SK-N-SH treated with all-trans-retinoic acid at 6 μM for 48 hours (cell line): ENCODE results near the gene CLSTN2.

ENCODE experiments used
- ATAC-seq: fragments of 200-7000 bp; cut with Tn5 transposase; 3 replicates; pipeline ENCODE4 v1.9.1; 2020; ENCODE audit warnings: mild to moderate bottlenecking, moderate library complexity
- ARNTL ChIP-seq: fragments of 450-650 bp; formaldehyde crosslinking; IDR thresholded peaks from 2 replicates; pipeline ENCODE4 v1.5.0; 2020; ENCODE audit warnings: low read depth, mild to moderate bottlenecking, moderate library complexity, borderline replicate concordance
- CREB5 ChIP-seq: fragments of 250-450 bp; sonication (Bioruptor Pico); IDR thresholded peaks from 2 replicates; pipeline ENCODE4 v1.5.1; 2020; ENCODE audit warnings: low read depth, mild to moderate bottlenecking, moderate library complexity
- CSDC2 ChIP-seq: fragments of 250-450 bp; sonication (Bioruptor Pico); IDR thresholded peaks from 2 replicates; pipeline ENCODE4 v1.5.0; 2020; ENCODE audit warnings: mild to moderate bottlenecking, moderate library complexity
- CSRNP3 ChIP-seq: fragments of 250-450 bp; sonication (Bioruptor Pico); IDR thresholded peaks from 2 replicates; pipeline ENCODE4 v1.5.1; 2021; ENCODE audit warnings: mild to moderate bottlenecking, moderate library complexity
- ESRRG ChIP-seq: fragments of 250-450 bp; sonication (Bioruptor Pico); IDR thresholded peaks from 2 replicates; pipeline ENCODE4 v1.6.1; 2021; ENCODE audit warnings: mild to moderate bottlenecking
- GLIS3 ChIP-seq: fragments of 250-450 bp; sonication (Bioruptor Pico); IDR thresholded peaks from 2 replicates; pipeline ENCODE4 v1.5.0; 2020; ENCODE audit warnings: mild to moderate bottlenecking, moderate library complexity
- ISL1 ChIP-seq: fragments of 250-450 bp; sonication (Bioruptor Pico); IDR thresholded peaks from 2 replicates; pipeline ENCODE4 v2.1.2; 2022; ENCODE audit warnings: mild to moderate bottlenecking, moderate library complexity
- OSR1 ChIP-seq: fragments of 250-450 bp; sonication (Bioruptor Pico); IDR thresholded peaks from 2 replicates; pipeline ENCODE4 v1.8.0; 2022; ENCODE audit warnings: moderate library complexity, mild to moderate bottlenecking, inconsistent platforms
- POU6F1 ChIP-seq: fragments of 250-450 bp; sonication (Bioruptor Pico); IDR thresholded peaks from 2 replicates; pipeline ENCODE4 v1.8.0; 2021; ENCODE audit warnings: low read depth, mild to moderate bottlenecking, moderate library complexity, borderline replicate concordance
- PPARA ChIP-seq: fragments of 250-450 bp; sonication (Bioruptor Pico); IDR thresholded peaks from 2 replicates; pipeline ENCODE4 v1.5.0; 2020; ENCODE audit warnings: mild to moderate bottlenecking, borderline replicate concordance
- RARB ChIP-seq: fragments of 250-450 bp; sonication (Bioruptor Pico); IDR thresholded peaks from 2 replicates; pipeline ENCODE4 v1.8.0; 2021; ENCODE audit warnings: mild to moderate bottlenecking, moderate library complexity
- SNAI2 ChIP-seq: fragments of 250-450 bp; sonication (Bioruptor Pico); IDR thresholded peaks from 2 replicates; pipeline ENCODE4 v1.5.0; 2020; ENCODE audit warnings: mild to moderate bottlenecking, moderate library complexity
- TOX ChIP-seq: fragments of 250-450 bp; sonication (Bioruptor Pico); IDR thresholded peaks from 2 replicates; pipeline ENCODE4 v1.8.0; 2021; ENCODE audit warnings: mild to moderate bottlenecking, moderate library complexity, borderline replicate concordance
- ZC3H10 ChIP-seq: fragments of 250-450 bp; sonication (Bioruptor Pico); IDR thresholded peaks from 2 replicates; pipeline ENCODE4 v1.5.1; 2021; ENCODE audit warnings: mild to moderate bottlenecking, moderate library complexity
- ZFP30 ChIP-seq: fragments of 450-650 bp; formaldehyde crosslinking; IDR thresholded peaks from 2 replicates; pipeline ENCODE4 v1.5.0; 2022; ENCODE audit warnings: mild to moderate bottlenecking, moderate library complexity
- ZNF565 ChIP-seq: fragments of 450-650 bp; formaldehyde crosslinking; conservative IDR thresholded peaks from 2 replicates; pipeline ENCODE4 v1.5.0; 2020; ENCODE audit warnings: low read depth, mild to moderate bottlenecking, moderate library complexity
- ZNF70 ChIP-seq: fragments of 450-650 bp; formaldehyde crosslinking; IDR thresholded peaks from 2 replicates; pipeline ENCODE4 v1.5.0; 2020; ENCODE audit warnings: mild to moderate bottlenecking, moderate library complexity
- ZNF8 ChIP-seq: fragments of 450-650 bp; formaldehyde crosslinking; IDR thresholded peaks from 2 replicates; pipeline ENCODE4 v1.5.0; 2020; ENCODE audit warnings: mild to moderate bottlenecking, moderate library complexity
- TF ChIP-seq, protein P1 (sequence below): fragments of 250-450 bp; sonication (Bioruptor Pico); IDR thresholded peaks from 2 replicates; pipeline ENCODE4 v1.5.0; 2020; ENCODE audit warnings: mild to moderate bottlenecking, moderate library complexity
- TF ChIP-seq, protein P2 (sequence below): fragments of 250-450 bp; sonication (Bioruptor Pico); IDR thresholded peaks from 2 replicates; pipeline ENCODE4 v1.8.0; 2020; ENCODE audit warnings: mild to moderate bottlenecking, moderate library complexity, borderline replicate concordance

CLSTN2 gene

DNA sequence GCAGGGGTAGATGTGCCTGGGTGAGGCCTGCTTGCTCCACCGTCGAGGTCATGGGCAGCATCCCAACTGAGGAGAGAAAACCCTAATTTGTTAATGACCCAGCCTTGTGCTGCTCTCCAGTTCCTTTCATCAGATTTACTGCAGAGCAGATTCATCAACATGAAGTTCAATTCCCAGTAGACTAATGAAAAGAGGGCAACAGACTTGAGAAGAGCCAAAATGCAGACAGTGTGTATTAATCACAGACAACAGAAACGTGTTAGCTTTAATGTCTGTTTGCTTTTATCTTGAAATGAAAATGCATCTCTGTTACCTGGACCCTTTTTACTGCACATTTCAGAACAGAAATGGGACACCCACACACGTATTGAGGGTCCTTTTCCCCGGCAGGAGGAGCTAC lies 639.4 kb downstream of the CLSTN2 start (continued):
- TF ChIP-seq, protein P1, sequence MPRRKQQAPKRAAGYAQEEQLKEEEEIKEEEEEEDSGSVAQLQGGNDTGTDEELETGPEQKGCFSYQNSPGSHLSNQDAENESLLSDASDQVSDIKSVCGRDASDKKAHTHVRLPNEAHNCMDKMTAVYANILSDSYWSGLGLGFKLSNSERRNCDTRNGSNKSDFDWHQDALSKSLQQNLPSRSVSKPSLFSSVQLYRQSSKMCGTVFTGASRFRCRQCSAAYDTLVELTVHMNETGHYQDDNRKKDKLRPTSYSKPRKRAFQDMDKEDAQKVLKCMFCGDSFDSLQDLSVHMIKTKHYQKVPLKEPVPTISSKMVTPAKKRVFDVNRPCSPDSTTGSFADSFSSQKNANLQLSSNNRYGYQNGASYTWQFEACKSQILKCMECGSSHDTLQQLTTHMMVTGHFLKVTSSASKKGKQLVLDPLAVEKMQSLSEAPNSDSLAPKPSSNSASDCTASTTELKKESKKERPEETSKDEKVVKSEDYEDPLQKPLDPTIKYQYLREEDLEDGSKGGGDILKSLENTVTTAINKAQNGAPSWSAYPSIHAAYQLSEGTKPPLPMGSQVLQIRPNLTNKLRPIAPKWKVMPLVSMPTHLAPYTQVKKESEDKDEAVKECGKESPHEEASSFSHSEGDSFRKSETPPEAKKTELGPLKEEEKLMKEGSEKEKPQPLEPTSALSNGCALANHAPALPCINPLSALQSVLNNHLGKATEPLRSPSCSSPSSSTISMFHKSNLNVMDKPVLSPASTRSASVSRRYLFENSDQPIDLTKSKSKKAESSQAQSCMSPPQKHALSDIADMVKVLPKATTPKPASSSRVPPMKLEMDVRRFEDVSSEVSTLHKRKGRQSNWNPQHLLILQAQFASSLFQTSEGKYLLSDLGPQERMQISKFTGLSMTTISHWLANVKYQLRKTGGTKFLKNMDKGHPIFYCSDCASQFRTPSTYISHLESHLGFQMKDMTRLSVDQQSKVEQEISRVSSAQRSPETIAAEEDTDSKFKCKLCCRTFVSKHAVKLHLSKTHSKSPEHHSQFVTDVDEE (CRISPR knock-in tag) = no peak
- no peak for TF ChIP-seq ZNF70

- TF ChIP-seq CSDC2 (CRISPR knock-in tag) = no peak
- no peak for TF ChIP-seq ARNTL (CRISPR knock-in tag)
- ATAC-seq = no peak
Measured at GRCh38 chr3:140576449-140576848, 641.5 kb downstream of the CLSTN2 start.

DNA sequence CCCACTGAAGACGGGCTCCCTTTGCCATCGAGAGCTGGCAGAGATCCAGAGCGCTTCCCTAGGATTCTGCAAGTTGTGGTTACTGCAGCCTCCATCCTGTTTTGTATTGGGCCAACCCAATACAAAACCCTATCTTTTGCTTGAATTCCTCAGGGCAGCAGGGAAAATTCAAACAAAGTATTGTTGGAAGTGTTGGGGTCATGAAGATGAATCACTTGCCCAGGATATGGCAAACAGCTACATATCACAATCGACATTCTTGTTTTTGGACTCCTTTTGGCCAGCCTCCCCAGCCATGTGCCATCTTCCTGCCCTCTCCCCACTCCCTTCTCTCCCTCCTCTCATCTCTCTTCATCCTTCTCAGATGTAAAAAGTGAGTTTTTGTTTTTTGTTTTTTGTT lies 642.9 kb downstream of the CLSTN2 start:
- ATAC-seq = no peak
- no peak for TF ChIP-seq GLIS3
- TF ChIP-seq, protein P2, sequence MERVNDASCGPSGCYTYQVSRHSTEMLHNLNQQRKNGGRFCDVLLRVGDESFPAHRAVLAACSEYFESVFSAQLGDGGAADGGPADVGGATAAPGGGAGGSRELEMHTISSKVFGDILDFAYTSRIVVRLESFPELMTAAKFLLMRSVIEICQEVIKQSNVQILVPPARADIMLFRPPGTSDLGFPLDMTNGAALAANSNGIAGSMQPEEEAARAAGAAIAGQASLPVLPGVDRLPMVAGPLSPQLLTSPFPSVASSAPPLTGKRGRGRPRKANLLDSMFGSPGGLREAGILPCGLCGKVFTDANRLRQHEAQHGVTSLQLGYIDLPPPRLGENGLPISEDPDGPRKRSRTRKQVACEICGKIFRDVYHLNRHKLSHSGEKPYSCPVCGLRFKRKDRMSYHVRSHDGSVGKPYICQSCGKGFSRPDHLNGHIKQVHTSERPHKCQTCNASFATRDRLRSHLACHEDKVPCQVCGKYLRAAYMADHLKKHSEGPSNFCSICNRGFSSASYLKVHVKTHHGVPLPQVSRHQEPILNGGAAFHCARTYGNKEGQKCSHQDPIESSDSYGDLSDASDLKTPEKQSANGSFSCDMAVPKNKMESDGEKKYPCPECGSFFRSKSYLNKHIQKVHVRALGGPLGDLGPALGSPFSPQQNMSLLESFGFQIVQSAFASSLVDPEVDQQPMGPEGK = no peak
- no peak for TF ChIP-seq ISL1 (CRISPR knock-in tag)
- no peak for TF ChIP-seq ZC3H10 (CRISPR knock-in tag)
- no peak for TF ChIP-seq ZNF70
- TF ChIP-seq TOX (CRISPR knock-in tag) = no peak
- no peak for TF ChIP-seq PPARA
- TF ChIP-seq CSDC2 (CRISPR knock-in tag) = no peak
- TF ChIP-seq ZFP30 (CRISPR knock-in tag) = no peak
- no peak for TF ChIP-seq ARNTL (CRISPR knock-in tag)
- TF ChIP-seq, all 23 proteins: peak for 0

- no peak for ATAC-seq
- TF ChIP-seq POU6F1 (no peak), RARB (no peak), CSRNP3 (CRISPR knock-in tag) (no peak), ZNF8 (CRISPR knock-in tag) (no peak), CREB5 (CRISPR knock-in tag) (no peak), ARNTL (CRISPR knock-in tag) (no peak), ZNF70 (no peak), ISL1 (CRISPR knock-in tag) (no peak)
- TF ChIP-seq, all 23 proteins: peak for 0
Measured at GRCh38 chr3:140579260-140579659, 644.3 kb downstream of the CLSTN2 start.

DNA sequence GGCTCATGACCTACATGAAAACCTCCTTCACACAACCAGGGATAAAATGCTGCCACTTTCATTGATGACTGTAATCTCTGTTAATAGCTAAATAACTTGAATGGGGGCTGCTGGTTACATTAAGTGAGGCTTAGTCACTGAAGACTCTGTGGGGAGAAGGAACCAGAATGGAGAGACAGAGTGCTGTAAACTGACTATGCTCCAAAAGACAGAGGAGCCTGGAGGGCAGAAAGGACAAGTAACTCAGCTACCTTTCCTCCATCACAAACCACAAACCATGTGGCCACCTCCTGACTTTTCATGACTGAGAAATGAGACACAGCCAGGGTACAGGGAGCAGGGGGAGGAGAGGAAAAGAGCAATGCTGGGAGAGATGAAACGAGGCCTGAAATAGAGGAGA lies 645.8 kb downstream of the CLSTN2 start:
- no peak for ATAC-seq
- TF ChIP-seq OSR1 (no peak), ZC3H10 (CRISPR knock-in tag) (no peak), ZNF565 (CRISPR knock-in tag) (no peak), POU6F1 (no peak), ESRRG (CRISPR knock-in tag) (no peak), ISL1 (CRISPR knock-in tag) (no peak), SNAI2 (no peak)
- TF ChIP-seq, protein P1 (CRISPR knock-in tag) = no peak
- TF ChIP-seq, all 23 proteins: peak for 0
